CMK (cell line): ENCODE data around the gene WDR18.
A peak's percentile ranks its signal among the peaks of the same experiment; 100 is the strongest.
"Not testable (repeated sequence)": the region's sequence is repeated elsewhere in the genome, so short reads cannot be mapped to it uniquely, and the experiment has no call there.

ENCODE experiments used
- DNase-seq: peaks from one replicate; pipeline ENCODE4 v3.0.0-alpha.2; 2010; ENCODE audit warnings: low read depth

WDR18 gene

DNA sequence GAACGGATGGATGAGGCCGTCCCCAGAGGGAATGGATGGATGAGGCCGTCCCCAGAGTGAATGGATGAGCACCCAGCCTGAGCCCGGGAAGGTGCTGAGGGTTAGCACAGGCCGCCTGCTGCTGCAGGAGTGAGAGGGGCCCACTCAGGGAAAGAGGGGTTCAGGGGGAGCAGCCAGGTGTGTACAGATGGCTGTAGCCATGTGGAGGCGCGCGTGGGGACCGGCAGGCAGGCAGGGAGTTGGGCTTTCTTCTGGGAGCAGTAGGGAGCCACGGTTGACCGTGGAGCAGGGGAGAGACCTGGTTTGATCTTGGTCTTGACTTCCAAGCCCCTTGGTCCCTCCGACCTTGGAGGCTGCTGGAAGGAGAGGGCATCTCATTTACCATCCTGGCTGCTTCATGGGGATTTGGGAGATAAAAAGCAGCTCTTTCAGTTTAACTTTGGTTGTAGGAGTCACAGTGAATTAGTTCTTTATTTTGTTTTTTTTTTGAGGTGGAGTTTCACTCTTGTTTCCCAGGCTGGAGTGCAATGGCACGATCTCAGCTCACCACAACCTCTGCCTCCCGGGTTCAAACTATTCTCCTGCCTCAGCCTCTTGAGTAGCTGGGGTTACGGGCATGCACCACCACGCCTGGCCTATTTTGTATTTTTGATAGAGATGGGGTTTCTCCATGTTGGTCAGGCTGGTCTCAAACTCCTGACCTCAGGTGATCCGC, 33.6 kb upstream of the WDR18 start:
- DNase-seq, result no peak

DNA sequence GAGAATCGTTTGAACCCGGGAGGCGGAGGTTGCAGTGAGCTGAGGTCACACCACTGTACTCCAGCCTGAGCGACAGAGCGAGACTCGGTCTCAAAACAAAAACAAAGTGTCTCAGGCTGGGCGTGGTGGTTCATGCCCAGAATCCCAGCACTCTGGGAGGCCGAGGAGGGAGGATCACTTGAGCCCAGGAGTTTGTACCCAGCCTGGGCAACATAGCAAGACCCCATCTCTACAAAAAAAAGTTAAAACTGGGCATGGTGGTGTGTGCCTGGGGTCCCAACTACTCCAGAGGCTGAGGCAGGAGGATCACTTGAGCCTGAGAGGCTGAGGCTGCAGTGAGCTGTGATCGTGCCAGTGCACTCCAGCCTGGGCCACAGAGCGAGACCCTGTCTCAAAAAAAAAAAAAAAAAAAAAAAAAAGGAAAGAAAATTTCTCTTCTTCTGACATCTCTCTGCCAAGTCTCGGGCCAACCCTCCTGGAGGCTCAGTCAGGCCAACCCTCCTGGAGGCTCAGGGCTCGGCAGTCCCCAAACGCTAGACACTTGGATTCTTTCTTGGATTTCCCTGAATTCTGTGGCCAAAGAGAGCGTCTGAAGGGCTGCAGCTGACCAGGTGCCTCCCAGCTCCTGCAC, 32.0 kb upstream of the WDR18 start:
- no peak for DNase-seq

DNA sequence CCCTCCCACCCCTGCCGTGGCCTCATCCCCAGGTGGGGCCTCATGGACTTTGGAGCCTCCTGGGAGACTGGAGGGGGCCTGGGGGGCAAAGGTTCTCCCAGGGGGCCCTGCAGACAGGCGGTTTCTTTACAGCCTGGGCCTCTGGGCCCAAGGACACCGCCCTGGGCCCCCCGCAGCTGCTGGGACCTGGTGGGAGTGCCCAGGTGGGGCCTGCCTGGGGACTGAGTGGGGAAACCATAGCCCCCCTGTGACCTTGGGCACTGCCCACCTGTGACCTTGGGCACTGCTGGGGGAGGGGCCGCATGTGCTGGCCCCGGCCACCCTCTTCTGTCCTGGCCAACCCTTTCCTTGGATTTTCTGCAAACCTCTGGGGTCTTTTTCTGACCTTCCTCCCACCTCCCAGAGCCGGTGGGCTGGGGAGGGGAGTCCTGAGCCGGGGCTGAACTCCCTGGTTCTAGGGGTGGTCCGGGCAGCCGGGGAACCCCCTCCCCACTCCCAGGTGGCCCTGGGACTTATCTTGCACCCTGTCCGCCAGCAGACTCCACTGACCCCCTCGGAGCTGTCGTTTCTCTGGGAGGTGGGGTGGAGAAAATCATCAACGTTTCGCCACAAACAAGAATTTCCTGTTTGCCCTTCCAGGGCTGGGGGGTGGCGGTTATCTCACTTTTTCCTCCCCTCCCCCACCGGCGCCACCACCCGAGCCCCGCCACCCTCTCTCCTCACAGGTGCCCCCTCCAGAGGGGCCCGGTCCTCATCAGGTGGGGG, 31.3 kb upstream of the WDR18 start:
- DNase-seq, result no peak

DNA sequence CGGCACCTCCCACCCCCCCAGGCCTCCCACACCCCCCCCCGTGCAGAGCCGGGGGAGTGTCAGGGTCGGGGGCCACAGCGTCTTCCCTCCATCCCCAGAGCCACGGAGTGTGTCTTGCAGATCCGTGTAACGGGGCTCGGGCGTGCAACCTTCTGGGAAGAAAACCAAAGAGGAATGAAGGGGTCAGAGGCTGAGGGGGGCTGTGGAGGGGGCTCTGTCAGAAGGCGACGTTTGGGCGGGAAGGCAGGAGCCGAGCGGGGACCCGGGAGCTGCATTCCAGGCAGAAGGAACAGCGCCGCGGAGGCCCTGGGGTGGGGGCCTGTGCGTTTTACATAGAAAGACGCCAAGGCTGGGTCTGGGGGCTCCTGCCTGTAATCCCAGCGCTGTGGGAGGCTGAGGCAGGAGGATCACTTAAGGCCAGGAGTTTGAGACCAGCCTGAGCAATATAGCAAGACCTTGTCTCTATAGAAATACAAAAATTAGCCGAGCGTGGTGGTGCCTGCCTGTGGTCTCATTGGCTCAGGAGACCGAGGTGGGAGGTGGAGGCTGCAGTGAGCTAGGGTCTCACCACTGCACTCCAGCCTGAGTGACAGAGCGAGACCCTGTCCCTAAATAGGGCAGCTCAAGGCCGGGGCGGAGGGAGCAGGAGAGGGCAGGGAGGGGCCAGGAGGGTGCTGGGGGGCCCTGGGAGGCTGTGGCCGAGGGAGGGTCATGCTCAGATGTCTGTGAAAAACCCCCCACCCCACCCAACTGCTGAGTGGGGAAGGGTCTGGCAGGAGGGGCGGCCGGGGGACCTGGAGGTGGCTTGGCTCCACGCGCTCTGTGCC, 30.5 kb upstream of the WDR18 start:
- DNase-seq, result no peak

DNA sequence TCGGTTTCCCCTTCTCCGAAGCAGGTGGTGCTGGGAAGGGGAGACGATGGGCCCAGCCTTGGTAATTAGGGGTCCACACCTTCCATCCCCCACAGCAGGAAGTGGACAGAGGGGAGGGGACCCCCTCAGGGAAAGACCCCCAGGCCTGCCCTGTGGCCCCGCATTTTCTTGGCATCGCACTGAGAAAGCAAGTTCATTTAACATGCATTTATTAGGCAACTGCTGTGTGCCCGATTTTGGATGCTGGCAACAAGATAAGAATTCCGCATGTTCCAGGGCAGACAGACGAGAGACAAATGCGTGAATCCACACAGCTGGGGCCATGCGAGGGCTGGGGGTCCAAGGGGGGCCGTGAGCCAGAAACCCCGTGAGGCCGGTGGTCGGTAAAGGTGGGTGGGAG, 29.9 kb upstream of the WDR18 start:
- no peak for DNase-seq

DNA sequence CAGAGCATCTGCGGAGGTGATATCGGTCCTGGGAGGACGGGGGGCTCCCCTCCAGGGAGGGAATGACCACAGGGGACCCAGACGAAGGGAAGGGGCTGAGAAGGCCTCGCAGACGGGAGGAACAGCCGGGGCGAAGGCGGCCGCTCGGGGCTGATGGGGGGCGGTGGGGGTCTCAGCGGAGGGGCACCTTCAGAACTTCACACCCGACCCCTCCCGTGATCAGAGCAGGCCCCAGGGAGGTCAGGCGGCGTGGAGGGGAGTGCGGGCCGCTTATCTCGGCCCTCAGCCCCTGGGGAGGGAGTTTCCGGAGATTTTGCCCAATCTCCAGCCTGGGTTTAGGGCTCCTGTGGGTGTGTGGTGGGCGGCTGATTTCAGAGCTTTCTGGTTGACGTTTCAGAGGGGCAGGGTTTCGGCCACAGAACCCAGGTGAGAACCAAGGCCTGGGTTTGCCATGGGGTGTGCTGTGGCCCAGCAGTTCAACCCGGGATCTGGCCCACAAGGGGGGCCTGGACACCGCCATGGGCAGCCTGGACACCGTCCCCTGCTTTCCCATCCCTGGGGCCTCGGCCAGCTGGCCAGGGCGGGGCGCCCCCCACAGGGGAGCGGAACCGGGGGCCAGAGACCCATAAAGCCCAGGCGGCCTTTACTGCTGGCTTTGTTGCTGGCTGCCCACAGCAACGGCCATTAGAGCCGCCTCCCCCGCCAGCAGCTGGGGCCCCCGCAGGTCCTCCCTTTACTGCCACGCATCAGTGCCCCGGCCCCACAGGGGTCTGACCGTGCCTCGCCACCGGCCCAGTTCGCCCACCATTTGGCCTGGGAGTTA, 29.3 kb upstream of the WDR18 start:
- no peak for DNase-seq

DNA sequence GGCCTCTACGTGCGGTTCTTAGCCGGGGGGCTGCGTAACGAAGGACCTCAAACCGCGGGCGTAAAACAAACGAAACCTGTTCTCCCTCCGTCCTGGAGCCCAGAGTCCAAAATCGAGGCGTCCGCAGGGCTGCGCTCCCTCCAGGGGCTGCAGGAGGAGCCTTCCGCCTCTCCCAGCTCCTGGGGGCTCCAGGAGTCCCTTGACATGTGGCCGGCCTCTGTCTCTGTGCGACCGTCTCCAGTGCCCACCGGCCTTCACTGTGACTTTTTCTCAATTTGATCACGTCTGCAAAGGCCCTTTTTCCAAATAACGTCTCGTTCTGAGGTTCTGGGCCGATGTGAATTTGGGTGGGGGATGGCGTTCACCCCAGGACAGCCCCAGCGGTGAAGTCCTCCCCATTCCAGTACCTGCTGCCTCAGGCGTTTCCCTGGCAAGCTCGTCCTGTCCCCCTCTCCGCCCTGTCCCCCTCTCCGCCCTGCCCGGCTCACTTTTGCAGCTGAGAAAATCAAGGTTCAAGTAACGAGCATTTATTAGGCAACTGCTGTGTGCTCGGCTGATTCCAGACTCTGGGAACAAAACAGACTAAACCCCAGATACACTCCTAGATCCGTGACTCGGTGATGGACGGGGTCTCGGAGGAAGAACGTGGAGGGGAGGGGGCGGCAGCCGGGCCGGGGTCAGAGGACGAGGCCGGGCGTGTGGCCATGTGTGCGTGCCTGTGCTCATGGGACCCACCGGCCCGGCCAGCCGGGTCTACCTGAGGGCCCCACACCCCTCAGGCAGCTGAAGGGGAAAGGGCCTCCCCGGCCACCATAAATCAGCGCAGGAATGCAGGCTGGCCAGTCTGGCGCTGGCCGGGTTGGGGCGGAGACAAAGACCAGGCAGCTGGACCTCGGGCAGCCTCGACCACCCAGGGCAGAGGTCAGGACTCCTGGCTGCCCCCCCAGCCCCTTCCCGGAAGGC, 28.1 kb upstream of the WDR18 start:
- DNase-seq, result no peak

DNA sequence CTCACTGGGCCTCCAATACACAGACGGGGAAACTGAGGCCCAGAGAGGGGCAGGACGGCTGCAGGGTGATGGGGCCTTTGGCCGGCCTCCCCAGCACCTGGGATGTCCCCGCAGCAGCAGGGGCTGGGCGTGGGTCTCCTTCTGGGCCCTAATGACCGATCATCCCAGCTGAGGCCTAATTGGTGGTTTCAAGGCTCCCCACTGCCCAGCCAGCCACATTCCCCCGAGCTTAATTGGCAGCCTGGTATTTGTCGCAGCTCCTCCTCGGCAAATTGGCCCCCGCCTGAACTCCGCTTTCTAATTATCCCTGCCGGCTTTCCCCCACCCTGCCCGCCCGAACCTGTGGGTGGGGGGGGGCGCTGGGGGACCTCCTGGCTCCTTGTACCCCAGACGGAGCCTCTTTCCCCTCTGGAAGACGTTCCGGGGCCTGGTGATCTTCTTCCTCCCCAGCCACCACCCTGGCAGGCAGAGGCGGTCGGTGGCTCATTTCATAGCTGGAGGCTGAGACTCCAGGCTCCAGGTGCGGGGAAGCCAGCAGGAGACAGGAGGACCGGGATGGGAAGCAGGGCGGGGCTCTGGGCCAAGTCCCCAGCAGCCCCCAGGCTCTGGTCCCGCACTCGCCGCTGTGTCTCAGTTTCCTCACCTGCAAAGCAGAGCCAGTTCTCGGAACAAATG, 27.2 kb upstream of the WDR18 start:
- no peak for DNase-seq

DNA sequence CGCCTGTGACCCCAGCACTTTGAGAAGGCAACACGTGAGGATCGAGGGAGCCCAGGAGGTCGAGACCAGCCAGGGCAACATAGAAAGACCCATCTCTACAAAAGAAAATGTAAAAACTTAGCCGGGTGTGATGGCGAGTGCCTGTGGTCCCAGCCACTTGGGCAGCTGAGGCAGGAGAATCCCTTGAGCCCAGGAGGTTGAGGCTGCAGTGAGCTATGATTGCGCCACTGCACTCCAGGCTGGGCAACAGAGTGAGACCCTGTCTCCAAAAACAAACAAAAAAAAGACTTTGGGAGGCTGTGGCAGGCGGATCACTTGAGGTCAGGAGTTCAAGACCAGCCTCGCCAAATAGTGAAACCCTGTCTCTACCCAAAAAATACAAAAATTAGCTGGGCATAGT, 26.6 kb upstream of the WDR18 start:
- not testable (repeated sequence) for DNase-seq

DNA sequence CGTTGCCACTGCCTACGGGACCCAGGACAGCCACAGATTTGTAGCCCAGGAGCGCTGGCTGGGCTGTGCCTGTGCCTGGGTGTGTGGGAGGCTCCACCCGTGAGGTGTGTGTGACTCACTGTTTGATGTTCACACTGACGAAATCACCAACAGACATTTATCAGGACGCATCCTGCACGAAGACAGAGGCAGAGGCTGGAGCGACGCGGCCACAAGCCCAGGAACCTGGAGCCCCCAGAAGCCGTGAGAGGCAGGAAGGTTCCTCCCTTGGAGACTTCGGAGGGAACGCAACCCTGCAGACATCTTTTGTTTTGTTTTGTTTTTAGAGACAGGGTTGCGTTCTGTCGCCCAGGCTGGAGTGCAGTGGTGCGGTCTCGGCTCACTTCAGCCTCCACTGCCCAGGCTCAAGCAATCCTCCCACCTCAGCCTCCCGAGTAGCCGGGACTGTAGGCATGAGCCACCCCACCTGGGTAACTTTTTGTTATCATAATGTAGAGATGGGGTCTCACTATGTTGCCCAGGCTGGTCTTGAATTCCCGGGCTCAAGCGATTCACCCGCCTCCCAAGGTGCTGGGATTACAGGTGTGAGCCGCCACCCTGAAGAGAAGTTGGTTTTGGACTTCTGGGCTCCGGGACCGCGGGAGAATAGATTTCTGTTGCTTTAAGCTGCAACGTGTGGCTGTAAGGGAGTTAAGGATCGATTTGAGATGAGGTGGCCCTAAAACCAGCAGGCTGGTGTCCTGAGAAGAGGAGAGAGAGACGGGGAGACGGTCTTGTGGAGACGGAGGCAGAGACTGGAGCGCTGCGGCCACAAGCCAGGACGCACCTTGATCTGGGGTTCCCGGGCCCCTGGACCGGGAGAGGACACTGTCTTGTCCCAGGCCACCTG, 24.9 kb upstream of the WDR18 start:
- DNase-seq, result no peak

DNA sequence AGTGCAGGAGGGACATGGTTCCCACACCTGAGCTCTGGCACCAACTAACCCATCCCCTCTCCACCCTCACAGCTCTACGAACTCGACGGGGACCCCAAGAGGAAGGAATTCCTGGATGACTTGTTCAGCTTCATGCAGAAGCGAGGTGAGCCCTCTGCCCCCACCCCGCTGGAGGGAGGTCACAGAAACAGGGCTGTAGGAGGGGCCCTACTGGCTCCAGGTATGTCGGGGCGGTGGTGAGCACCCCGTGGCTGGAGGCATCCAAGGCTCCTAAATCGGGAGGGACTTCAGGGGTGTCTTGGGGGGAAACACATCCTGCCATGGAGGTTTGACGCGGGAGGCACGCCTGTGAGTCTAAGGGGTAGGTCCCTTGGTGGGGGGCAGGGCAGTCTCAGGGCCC, 24.1 kb upstream of the WDR18 start:
- DNase-seq, result no peak

DNA sequence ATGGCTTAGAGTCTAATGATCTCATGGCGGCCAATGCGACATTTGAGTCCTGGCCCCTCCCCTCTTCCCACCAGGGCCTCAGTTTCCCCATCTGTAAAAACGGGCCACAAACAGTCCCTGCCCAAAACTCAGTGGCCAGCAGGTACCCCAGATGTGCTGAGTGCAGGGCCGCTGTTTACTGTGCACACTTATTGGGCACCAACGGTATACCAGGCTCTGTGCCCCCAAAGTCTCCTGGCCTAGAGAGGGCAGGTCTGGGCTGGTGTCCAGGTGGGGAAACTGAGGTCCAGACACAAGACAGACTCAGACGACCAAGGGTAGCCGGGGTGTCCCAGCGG, 23.6 kb upstream of the WDR18 start:
- no peak for DNase-seq

DNA sequence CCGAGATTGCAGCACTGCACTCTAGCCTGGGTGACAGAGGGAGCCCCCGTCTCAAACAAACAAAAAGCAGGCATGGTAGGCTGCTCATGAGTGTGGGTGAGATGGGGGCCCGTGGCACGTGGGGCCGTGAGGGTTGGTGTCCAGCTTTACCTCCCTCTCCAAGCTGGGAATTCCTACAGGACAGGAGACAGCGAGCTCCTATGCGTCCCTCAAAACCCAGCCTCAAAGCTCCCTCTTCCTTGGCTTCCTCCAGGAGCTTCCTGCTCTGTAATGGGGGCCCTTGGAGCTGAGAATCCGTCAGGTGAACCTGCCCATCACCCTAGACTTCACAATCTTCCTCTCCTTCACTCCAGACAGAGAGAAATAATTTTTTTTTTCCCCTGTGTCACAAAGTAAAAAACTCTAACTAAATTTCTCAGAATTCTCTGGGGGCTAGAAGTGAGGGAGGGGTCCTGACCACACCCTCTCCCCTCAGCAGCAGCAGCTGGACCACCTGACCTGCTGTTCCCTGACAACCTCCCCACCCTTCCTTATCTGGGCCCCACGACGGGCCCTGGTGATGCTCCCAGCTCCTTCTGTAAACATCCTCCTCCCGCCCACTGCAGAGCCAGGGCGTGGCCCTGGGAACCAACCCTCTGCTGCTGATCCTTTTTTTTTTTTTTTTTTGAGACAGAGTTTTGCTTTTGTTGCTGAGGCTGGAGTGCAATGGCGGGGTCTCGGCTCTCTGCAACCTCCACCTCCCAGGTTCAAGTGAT, 22.1 kb upstream of the WDR18 start:
- peak; percentile 89 for DNase-seq

DNA sequence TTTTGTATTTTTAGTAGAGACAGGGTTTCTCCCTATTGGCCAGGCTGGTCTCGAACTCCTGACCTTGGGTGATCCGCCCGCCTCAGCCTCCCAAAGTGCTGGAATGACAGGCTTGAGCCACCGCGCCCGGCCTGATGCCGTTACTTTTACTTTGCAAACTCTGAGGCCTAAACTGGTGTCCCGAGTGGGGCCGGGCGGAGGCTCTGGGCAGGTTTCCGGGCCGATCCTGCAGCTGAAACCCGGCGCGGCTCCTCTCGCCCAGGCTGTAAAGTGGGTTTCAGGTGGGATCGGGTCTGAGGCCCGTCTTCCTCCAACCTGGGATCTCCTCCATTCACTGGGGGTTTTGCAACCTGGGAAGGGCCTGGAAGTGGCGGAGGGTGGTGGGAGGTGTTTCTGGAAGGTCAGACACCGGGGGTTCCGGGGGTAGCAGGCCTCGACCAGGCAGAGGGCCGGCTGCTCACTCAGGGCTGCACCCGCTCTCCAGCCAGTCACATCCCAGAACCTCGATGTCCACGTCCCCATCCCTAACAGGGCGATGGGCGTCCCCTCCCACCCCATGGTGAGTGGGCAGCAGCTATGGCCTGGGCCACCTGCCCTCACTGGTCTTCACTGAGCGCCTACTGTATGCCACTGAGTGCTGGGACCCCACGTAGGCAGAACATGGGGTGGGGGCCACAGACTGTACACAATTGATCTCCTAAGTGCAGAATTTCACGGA, 21.3 kb upstream of the WDR18 start:
- no peak for DNase-seq

DNA sequence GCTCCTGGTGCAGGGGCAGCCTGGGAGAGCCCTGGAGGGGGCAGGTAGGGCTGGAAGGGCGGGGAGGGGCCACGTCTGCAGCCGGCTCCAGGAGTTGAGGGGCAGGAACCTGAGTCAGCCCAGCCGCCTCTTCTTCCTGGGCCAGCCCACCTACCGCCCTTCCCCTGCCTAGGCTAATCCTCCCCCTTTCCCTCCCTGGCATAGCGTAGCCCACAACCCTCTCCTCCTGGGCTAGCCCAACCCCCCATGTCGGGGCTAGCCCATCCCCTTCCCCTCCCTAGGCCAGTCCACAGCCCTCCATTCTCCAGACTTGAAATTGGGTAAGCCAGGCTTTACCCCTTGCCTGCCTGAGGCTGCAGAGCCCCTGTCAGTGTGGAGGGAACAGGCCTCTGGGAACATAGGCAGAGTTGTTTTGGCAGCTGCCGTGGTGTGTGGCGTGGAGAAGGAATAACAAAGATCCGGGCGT, 20.6 kb upstream of the WDR18 start:
- no peak for DNase-seq

DNA sequence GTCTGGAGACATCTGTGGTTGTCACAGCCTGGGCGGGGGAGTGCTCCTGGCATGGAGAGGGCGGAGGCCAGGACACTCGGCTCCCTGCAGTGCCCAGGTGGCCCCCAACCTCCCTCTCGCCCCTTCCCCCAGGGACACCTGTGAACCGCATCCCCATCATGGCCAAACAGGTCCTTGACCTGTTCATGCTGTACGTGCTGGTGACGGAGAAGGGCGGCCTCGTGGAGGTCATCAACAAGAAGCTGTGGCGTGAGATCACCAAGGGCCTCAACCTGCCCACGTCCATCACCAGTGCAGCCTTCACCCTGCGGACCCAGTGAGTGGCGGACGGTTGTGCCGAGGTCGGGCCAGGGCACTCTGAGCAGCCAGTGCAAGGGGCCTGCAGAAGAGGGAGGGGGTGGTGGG, 20.0 kb upstream of the WDR18 start:
- DNase-seq, result no peak
